Small intestine (tissue), 16 donors: ENCODE measurements around the gene GYPC. TPM values are rescaled to one million over a fixed set of nuclear protein-coding genes. Genes with fewer than 3 reads are reported as not detected.

Experiments used
- DNase-seq, 2 donors: peaks; one replicate each; pipeline versions ENCODE4 v3.0.0 to v3.0.0-alpha.2; 2013
- FAIRE-seq: peaks from 2 replicates; lab custom pipeline; 2012; peaks lifted over from hg19 to GRCh38; lab: Jason Lieb, UNC
- H3K27ac ChIP-seq, 3 donors: one replicate each; pipeline ENCODE4 v1.5.1; 2013; ENCODE audit warnings: low read length in 2 of 3, mild to moderate bottlenecking in 2 of 3, control low read depth in 1 of 3, inconsistent platforms in 1 of 3, low read depth in 1 of 3, moderate library complexity in 1 of 3
- H3K27me3 ChIP-seq, 3 donors: one replicate each; pipeline ENCODE4 v1.6.1; 2013; ENCODE audit warnings: low read length in 3 of 3, inconsistent platforms in 1 of 3; ENCODE audit not compliant: control insufficient read depth in 3 of 3, insufficient read depth in 3 of 3
- H3K36me3 ChIP-seq, 3 donors: one replicate each; pipeline ENCODE4 v1.6.1; 2013; ENCODE audit warnings: low read length in 3 of 3, inconsistent platforms in 1 of 3, low read depth in 1 of 3, mild to moderate bottlenecking in 1 of 3, moderate library complexity in 1 of 3; ENCODE audit not compliant: control insufficient read depth in 3 of 3, insufficient read depth in 2 of 3
- H3K4me1 ChIP-seq, 3 donors: one replicate each; pipeline ENCODE4 v1.6.1; 2013; ENCODE audit warnings: low read length in 2 of 3, inconsistent platforms in 1 of 3, low read depth in 1 of 3, mild to moderate bottlenecking in 1 of 3, moderate library complexity in 1 of 3; ENCODE audit not compliant: control insufficient read depth in 3 of 3, insufficient read depth in 2 of 3
- H3K4me3 ChIP-seq, 3 donors: one replicate each; pipeline ENCODE4 v1.5.1; 2013; ENCODE audit warnings: low read length in 3 of 3, control low read depth in 1 of 3, inconsistent platforms in 1 of 3, low read depth in 1 of 3, mild to moderate bottlenecking in 1 of 3, moderate library complexity in 1 of 3
- H3K9me3 ChIP-seq, 2 donors: one replicate each; pipeline ENCODE4 v1.6.1; 2013; ENCODE audit warnings: low read depth in 1 of 2, low read length in 1 of 2; ENCODE audit not compliant: control insufficient read depth in 2 of 2, insufficient read depth in 1 of 2
- WGBS, 3 donors: extraction: QIAGEN DNeasy Blood & Tissue Kit; methylation state at CpG; one replicate each; pipeline ENCODE4 v1.1.7; 2013; 5-methylcytosine and 5-hydroxymethylcytosine counted together
- long read RNA-seq, 10 donors: transcript quantifications; one replicate each; lab custom pipeline, GENCODE V29; 2026
- polyA plus RNA-seq, 4 donors: library from polyadenylated mRNA; stranded (reverse) in 3 of 4; unstranded in 1 of 4; fragments of 200-250 nt in 3 of 4; fragments of 120-200 nt in 1 of 4; gene quantifications; one replicate each; pipeline versions ENCODE4 v1.2.1 to v1.2.3, GENCODE V29; 2013
- donor health status: healthy with polysubstance abuse.
- donor health status: control.
- donor health status: control.
- donor health status: Bipolar disorder and iron deficiency.
- donor health status: healthy.

Gene GYPC, protein sequence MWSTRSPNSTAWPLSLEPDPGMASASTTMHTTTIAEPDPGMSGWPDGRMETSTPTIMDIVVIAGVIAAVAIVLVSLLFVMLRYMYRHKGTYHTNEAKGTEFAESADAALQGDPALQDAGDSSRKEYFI
- polyA plus RNA-seq: 10 to 100 TPM in 3 of 4 donors, 1 to 10 TPM in 1; 4.5 to 50.5 (median 29.2) TPM
- long read RNA-seq, donor 1: 0 reads
- long read RNA-seq, donor 2, transcript GYPC-201 (4 exons, 1,246 nt): major isoform, 5 of 5 reads
- long read RNA-seq, donor 2, partial matches to known transcripts: 0 of 5 reads
- long read RNA-seq, donor 2, other reads (novel, unspliced or antisense): 0 of 5 reads
- long read RNA-seq, donor 3, transcript GYPC-201 (4 exons, 1,246 nt): major isoform, 15 of 85 reads
- long read RNA-seq, donor 3, partial matches to known transcripts: 69 of 85 reads
- long read RNA-seq, donor 3, other reads (novel, unspliced or antisense): 0 of 85 reads
- long read RNA-seq, donor 4, partial matches to known transcripts: 0 of 1 reads
- long read RNA-seq, donor 4, other reads (novel, unspliced or antisense): 0 of 1 reads
- long read RNA-seq, donor 5: 0 reads
- long read RNA-seq, donor 6, transcript GYPC-201 (4 exons, 1,246 nt): major isoform, 19 of 72 reads
- long read RNA-seq, donor 6, partial matches to known transcripts: 53 of 72 reads
- long read RNA-seq, donor 6, other reads (novel, unspliced or antisense): 0 of 72 reads
- long read RNA-seq, donor 7: 0 reads
- long read RNA-seq, donor 8, transcript GYPC-201 (4 exons, 1,246 nt): major isoform, 15 of 15 reads
- long read RNA-seq, donor 8, partial matches to known transcripts: 0 of 15 reads
- long read RNA-seq, donor 8, other reads (novel, unspliced or antisense): 0 of 15 reads
- long read RNA-seq, donor 9, transcript GYPC-201 (4 exons, 1,246 nt): major isoform, 5 of 5 reads
- long read RNA-seq, donor 9, partial matches to known transcripts: 0 of 5 reads
- long read RNA-seq, donor 9, other reads (novel, unspliced or antisense): 0 of 5 reads
- long read RNA-seq, donor 10, transcript GYPC-201 (4 exons, 1,246 nt): major isoform, 32 of 33 reads
- long read RNA-seq, donor 10, partial matches to known transcripts: 0 of 33 reads
- long read RNA-seq, donor 10, other reads (novel, unspliced or antisense): 0 of 33 reads

DNA sequence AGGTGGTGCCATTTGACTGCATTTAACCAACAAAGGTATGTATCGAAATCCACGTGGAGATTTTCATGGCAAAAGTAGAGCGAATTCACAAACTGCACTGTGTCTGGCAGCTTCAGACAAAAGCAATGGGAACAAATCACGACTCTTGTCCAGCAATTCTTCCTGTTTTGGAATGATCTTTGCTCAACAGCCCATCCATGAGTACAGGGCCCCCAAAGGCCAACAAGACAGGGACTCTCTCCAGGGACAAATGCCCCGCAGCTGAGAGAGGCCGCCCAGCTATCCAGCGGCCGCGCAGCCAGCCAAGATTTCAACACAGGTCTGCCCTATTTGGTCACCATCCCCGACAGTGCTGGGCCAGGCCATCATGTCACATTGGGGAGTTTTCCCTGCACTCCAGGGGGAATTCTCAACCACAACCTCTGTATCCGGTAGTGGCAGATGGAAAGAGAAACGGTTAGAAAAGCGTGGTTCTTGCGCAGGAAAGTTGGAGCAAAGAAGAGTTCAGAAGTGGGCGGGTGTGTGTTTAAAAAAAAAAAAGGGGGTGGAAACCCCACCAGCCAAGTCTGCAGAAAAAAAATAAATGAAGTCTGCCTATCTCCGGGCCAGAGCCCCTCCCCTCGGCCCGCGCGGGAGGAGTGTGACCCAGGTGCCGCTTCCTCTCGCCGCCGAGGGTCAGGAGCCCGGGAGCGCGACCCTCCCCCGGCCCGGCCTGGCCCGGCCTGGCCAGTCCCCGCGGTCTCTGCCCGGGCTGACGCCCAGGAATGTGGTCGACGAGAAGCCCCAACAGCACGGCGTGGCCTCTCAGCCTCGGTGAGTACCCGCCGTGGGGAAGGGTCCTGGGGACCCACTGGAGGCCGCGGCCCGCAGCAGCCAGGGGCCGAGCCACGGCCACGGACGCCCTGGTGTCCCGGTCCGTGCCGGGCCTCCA lies at the start of gene GYPC:
GYPC (plus strand) TSS at position 659 of the 931 bp plus-strand sequence; CDS start at position 765, 106 bp downstream.
- H3K4me3 ChIP-seq: peak within 1 kb of the TSS; percentile 55 to 64 (median 62)
- FAIRE-seq (no peak), DNase-seq (peak; percentile 13 to 36)
- 9 to 26% (median 20%) methylated on average over 41 to 51 of the region's 51 CpGs for WGBS, 3 donors
- H3K36me3 ChIP-seq: peaks cover 0 to 3% (median 0%) of the 10 kb centered on the region in 3 donors
- peaks cover 0 to 27% (median 0%) of the 10 kb centered on the region in 3 donors for H3K27me3 ChIP-seq
- no peaks in the 10 kb centered on the region for H3K9me3 ChIP-seq
- peaks cover 0 to 23% (median 0%) of the 10 kb centered on the region in 3 donors for H3K4me1 ChIP-seq
- H3K27ac ChIP-seq: peak within 1 kb of the TSS; percentile 79 to 89 (median 80)

DNA sequence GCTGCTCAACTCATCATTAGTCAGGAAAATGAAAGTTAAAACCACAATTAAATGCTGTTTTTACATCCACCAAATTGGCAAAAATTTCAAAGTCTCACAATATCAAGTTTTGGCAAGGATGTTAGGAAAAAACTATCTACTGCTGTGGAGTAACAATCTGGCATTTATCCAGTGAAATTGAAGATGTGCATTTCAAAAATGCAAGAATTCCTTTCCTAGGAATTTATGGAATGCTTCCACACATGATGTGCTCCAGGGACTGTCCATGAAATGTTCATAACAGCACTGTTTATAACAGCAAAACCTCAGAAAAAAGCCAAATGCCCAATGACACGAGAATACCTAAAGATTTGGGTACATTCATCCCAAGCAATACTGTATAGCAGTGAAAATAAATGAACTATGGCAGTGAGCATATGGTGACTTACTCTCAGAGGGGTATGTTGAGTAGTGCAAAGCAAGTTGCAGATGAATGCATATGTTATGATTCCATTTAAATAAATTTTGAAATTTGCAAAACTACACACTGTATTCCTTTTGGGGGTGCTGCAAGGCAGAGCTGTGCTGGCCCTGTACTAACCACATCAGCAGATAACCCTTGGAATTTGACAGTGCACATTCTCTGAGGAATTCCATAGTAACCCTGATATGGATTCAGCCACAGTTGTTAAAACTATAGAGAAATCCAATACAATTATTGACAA lies 41.3 kb upstream of the GYPC start:
- WGBS, 3 donors: 32 to 45% (median 33%) methylated on average over 1 of the region's 1 CpG
- Histone ChIP-seq H3K4me3 (no peak overlapping the region), H3K9me3 (no peaks in the 10 kb centered on the region), H3K27ac (no peak overlapping the region), H3K27me3 (no peaks in the 10 kb centered on the region), H3K4me1 (no peaks in the 10 kb centered on the region), H3K36me3 (no peaks in the 10 kb centered on the region)
- FAIRE-seq (no peak), DNase-seq (no peak)

DNA sequence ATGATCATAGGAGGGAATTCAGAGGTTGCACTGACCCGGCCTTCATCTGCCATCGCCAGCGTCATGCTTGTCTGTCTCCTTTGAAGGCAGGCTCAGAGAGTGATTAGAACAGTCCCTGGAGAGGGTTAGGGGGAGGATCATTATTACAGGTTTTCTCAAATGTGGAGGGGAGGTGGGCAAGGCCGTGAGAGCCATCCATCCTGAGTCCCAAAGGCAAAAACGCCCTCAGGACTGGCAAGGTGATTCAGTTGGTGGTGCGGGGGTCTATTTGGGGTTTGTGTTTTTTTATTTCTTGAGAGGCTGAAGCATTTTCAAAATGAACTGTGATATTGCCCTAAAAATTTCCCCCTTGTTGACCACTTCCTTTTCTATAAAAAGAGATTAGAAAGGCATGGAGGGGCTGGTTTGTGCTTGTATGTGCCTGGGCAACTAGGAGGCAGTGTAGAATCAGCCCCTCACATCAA lies 39.3 kb upstream of the GYPC start:
- DNase-seq (no peak), FAIRE-seq (no peak)
- Histone ChIP-seq H3K27me3 (no peaks in the 10 kb centered on the region), H3K4me3 (no peak overlapping the region), H3K9me3 (peaks cover 0 to 8% of the 10 kb centered on the region in 2 donors), H3K36me3 (no peaks in the 10 kb centered on the region), H3K4me1 (no peaks in the 10 kb centered on the region), H3K27ac (no peak overlapping the region)
- WGBS, 3 donors: 75 to 81% (median 78%) methylated on average over 6 of the region's 6 CpGs

DNA sequence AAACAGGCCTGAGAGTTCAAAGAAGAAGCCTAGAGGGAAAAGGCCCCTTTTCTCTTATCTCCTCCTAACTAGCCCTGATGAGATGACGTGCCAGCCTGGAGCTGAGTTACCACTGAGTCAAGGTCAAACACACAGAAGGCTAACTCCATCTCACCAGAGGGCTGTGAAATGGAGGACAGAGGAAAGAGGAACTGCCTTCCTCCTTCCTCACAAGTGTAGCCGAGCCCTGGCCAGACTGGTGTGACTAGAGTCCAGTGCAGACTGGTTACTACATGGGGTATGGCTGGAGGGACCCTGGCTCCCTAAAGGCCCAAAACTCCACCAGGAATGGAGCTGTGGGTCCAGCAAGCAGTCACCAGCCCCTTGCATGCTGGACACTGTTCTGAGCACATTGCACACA lies 35.7 kb upstream of the GYPC start:
- DNase-seq (no peak), FAIRE-seq (no peak)
- Histone ChIP-seq H3K27me3 (no peaks in the 10 kb centered on the region), H3K4me1 (no peaks in the 10 kb centered on the region), H3K9me3 (peaks cover 0 to 12% of the 10 kb centered on the region in 2 donors), H3K27ac (no peak overlapping the region), H3K36me3 (no peaks in the 10 kb centered on the region), H3K4me3 (no peak overlapping the region)
- 62 to 85% (median 80%) methylated on average over 2 of the region's 2 CpGs for WGBS, 3 donors

DNA sequence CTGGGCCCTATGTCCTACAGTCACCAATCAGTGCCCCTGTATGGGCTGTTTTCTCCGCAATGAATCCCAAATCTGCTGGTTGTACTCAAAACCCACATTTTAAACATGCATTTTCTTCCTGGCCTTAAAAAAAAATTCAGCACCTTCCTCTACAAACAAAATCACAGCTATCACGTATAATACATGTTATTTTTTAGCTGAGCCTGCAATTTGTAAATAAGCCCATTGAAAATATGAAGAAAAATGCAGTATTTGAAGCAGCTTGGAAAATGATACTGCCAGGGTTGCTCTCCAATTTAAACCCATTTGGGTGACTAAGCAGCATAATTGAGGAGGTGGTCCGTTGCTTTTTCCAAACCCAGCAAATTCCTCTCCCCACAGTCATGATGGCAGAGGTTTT lies 33.0 kb upstream of the GYPC start:
- 75 to 82% (median 79%) methylated on average over 3 of the region's 3 CpGs for WGBS, 3 donors
- Histone ChIP-seq H3K4me1 (no peaks in the 10 kb centered on the region), H3K4me3 (no peak overlapping the region)

DNA sequence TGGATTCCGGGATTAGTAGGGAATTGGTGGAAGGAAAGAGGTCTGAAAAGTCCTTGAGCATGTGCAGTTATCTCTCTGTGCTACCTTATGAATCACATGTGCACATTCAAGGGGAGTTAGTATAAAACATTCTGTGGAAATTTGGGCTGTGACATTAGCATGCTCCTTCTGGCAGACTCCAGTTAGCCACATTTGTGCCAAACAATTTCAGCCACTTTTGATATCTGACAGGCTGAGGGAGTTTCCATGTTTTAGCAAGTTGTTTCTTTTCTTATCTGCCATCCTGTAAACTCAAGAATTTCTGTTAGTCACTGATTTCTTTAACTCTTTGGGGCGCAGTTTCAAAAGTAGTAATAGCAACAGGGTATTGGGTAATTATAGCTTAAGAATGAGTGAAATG lies 28.3 kb upstream of the GYPC start:
- DNase-seq (no peak), FAIRE-seq (no peak)
- no peaks in the 10 kb centered on the region for H3K36me3 ChIP-seq
- no peaks in the 10 kb centered on the region for H3K4me1 ChIP-seq
- 72 to 77% (median 76%) methylated on average over 2 of the region's 2 CpGs for WGBS, 3 donors
- no peak overlapping the region for H3K27ac ChIP-seq
- H3K27me3 ChIP-seq: no peaks in the 10 kb centered on the region
- H3K4me3 ChIP-seq: no peak overlapping the region
- no peaks in the 10 kb centered on the region for H3K9me3 ChIP-seq

More for the DNA sequence above, 33.0 kb upstream of the GYPC start:
- H3K27ac ChIP-seq: no peak overlapping the region
- FAIRE-seq (no peak), DNase-seq (no peak)
- no peaks in the 10 kb centered on the region for H3K36me3 ChIP-seq
- peaks cover 0 to 12% of the 10 kb centered on the region in 2 donors for H3K9me3 ChIP-seq
- H3K27me3 ChIP-seq: no peaks in the 10 kb centered on the region

DNA sequence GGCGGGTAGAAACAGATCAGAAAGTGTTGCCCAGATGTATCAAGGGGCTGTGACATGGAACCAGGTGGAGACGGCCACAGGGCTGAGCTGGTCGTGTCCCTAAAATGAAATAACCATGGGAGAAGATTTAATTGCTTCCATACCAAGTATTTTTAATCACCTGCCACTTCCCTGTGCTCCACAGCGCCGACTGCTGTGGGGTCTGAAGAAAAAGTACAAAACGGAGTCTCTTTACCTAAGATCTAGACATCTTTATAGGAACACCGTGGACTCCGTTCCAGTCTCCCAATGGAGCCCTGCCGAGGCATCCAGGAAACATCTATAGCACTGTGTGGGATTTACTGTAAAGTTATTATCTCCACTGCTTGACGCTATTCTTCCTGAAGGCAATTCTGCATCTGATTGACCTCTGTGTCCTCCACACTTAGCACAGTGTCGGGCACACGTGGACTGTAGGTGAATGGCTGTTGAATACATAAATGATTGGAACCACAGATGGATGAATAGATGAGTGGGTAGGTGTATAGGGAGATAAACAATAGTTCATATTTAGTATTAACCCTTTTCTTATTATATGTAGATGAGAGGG lies 21.6 kb upstream of the GYPC start:
- no peak overlapping the region for H3K4me3 ChIP-seq
- DNase-seq (peak; percentile 30 to 55), FAIRE-seq (no peak)
- no peaks in the 10 kb centered on the region for H3K9me3 ChIP-seq
- 22 to 43% (median 29%) methylated on average over 12 of the region's 12 CpGs for WGBS, 3 donors
- H3K27ac ChIP-seq: no peak overlapping the region
- H3K4me1 ChIP-seq: no peaks in the 10 kb centered on the region
- H3K36me3 ChIP-seq: no peaks in the 10 kb centered on the region
- no peaks in the 10 kb centered on the region for H3K27me3 ChIP-seq
